SK-N-SH (cell line): ENCODE results near the gene ZPR1. TPM values are rescaled to one million over a fixed set of nuclear protein-coding genes. Genes with fewer than 3 reads are reported as not detected.

ENCODE experiments used
- CTCF ChIA-PET: fragments of 300-600, 350-600 bp; formaldehyde crosslinking; extraction: SDS; loops from one replicate; lab custom pipeline; 2021; lab: Yijun Ruan, JAX
- POLR2A ChIA-PET: fragments of 350-600 bp; sonication (Branson Sonifier 250); formaldehyde crosslinking; extraction: SDS; loops from one replicate; lab custom pipeline; 2020; ENCODE audit warnings: antibody characterized with exemption, inconsistent platforms; lab: Yijun Ruan, JAX
- DNase-seq: peaks from one replicate; pipeline ENCODE4 v3.0.0; 2012
- H2AFZ ChIP-seq: fragments of 200-600 bp; sonication (generic); 2 replicates; pipeline ENCODE4 v1.8.1; 2016; ENCODE audit warnings: antibody characterized with exemption, mild to moderate bottlenecking, low read depth
- H3F3A ChIP-seq: fragments of 200-600 bp; sonication (generic); replicated peaks from 2 replicates; pipeline ENCODE3; 2016; ENCODE audit warnings: antibody characterized with exemption, mild to moderate bottlenecking; ENCODE audit not compliant: insufficient read depth
- H3K27ac ChIP-seq, 2 experiments: fragments of 200-500 bp in 1 of 2; fragments of 200-600 bp in 1 of 2; sonication (Bioruptor generic) in 1 of 2; sonication (generic), shearing (Covaris generic) in 1 of 2; 2 replicates each; pipeline versions ENCODE4 v1.5.1 to v1.6.1; 2014 to 2016; ENCODE audit warnings: low read depth in 2 of 2, inconsistent platforms in 1 of 2, low read length in 1 of 2, mild to moderate bottlenecking in 1 of 2, mixed read lengths in 1 of 2
- H3K27me3 ChIP-seq: fragments of 200-600 bp; sonication (generic), shearing (Covaris generic); 2 replicates; pipeline ENCODE4 v1.6.1; 2016; ENCODE audit warnings: mixed run types; ENCODE audit not compliant: insufficient read depth
- H3K36me3 ChIP-seq, 2 experiments: fragments of 200-500 bp in 1 of 2; fragments of 200-600 bp in 1 of 2; sonication (Bioruptor generic) in 1 of 2; sonication (generic) in 1 of 2; replicated peaks in 1 of 2; 2 replicates each; pipeline versions ENCODE3 to v1.5.1; 2014 to 2016; ENCODE audit warnings: low read length in 1 of 2, mild to moderate bottlenecking in 1 of 2; ENCODE audit not compliant: insufficient read depth in 2 of 2, control insufficient read depth in 1 of 2
- H3K4me1 ChIP-seq, 2 experiments: fragments of 200-500 bp in 1 of 2; fragments of 200-600 bp in 1 of 2; sonication (Bioruptor generic) in 1 of 2; sonication (generic), shearing (Covaris generic) in 1 of 2; 2 replicates each; pipeline versions ENCODE4 v1.5.1 to v1.6.1; 2014 to 2016; ENCODE audit warnings: low read depth in 1 of 2, low read length in 1 of 2, mixed run types in 1 of 2; ENCODE audit not compliant: insufficient read depth in 2 of 2, control insufficient read depth in 1 of 2
- H3K4me2 ChIP-seq: fragments of 200-600 bp; sonication (generic), shearing (Covaris generic); 2 replicates; pipeline ENCODE4 v1.6.1; 2017; ENCODE audit warnings: mixed run types
- H3K4me3 ChIP-seq, 2 experiments: fragments of 200-500 bp in 1 of 2; fragments of 200-600 bp in 1 of 2; sonication (Bioruptor generic) in 1 of 2; sonication (generic), shearing (Covaris generic) in 1 of 2; 2 replicates each; pipeline versions ENCODE4 v1.5.1 to v1.8.1; 2014 to 2016; ENCODE audit warnings: low read depth in 2 of 2, inconsistent platforms in 1 of 2, low read length in 1 of 2, mild to moderate bottlenecking in 1 of 2, mixed read lengths in 1 of 2, moderate library complexity in 1 of 2
- H3K79me2 ChIP-seq: fragments of 200-600 bp; sonication (generic); 2 replicates; pipeline ENCODE4 v1.8.1; 2017; ENCODE audit warnings: mild to moderate bottlenecking; ENCODE audit not compliant: insufficient read depth
- H3K9ac ChIP-seq: fragments of 200-600 bp; sonication (generic); 2 replicates; pipeline ENCODE4 v1.6.1; 2017; ENCODE audit warnings: mixed run types
- H3K9me2 ChIP-seq: fragments of 200-600 bp; sonication (generic); 2 replicates; pipeline ENCODE4 v1.6.1; 2017; ENCODE audit warnings: mixed run types
- H3K9me3 ChIP-seq: fragments of 200-600 bp; sonication (generic); 2 replicates; pipeline ENCODE4 v1.6.1; 2017; ENCODE audit warnings: mixed run types, mild to moderate bottlenecking, moderate library complexity
- H4K20me1 ChIP-seq: fragments of 200-600 bp; sonication (generic); 2 replicates; pipeline ENCODE4 v1.6.1; 2017; ENCODE audit warnings: mild to moderate bottlenecking, mixed run types; ENCODE audit not compliant: insufficient read depth
- EP300 ChIP-seq, 2 experiments: IDR thresholded peaks; 2 replicates each; pipeline versions ENCODE4 v1.4.0 to v1.6.1; 2012; ENCODE audit warnings: borderline replicate concordance in 1 of 2, low read depth in 1 of 2, low read length in 1 of 2
- FOSL2 ChIP-seq: IDR thresholded peaks from 2 replicates; pipeline ENCODE4 v1.4.0; 2012; ENCODE audit warnings: low read depth, mild to moderate bottlenecking, moderate library complexity, borderline replicate concordance
- FOXJ3 ChIP-seq: sonication (generic); formaldehyde crosslinking; IDR thresholded peaks from 2 replicates; pipeline ENCODE4 v1.5.1; 2020; ENCODE audit warnings: mild to moderate bottlenecking, missing genetic modification reagents
- FOXM1 ChIP-seq: IDR thresholded peaks from 2 replicates; pipeline ENCODE4 v1.4.0; 2012; ENCODE audit warnings: low read depth, mild to moderate bottlenecking
- GABPA ChIP-seq: IDR thresholded peaks from 2 replicates; pipeline ENCODE4 v1.4.0; 2012; ENCODE audit warnings: low read depth, mild to moderate bottlenecking
- GATA2 ChIP-seq: sonication (generic); formaldehyde crosslinking; IDR thresholded peaks from 2 replicates; pipeline ENCODE4 v1.5.0; 2020; ENCODE audit warnings: mild to moderate bottlenecking, missing genetic modification reagents
- MAX ChIP-seq: IDR thresholded peaks from 2 replicates; pipeline ENCODE4 v1.4.0; 2012; ENCODE audit warnings: low read depth
- MEF2A ChIP-seq: IDR thresholded peaks from 2 replicates; pipeline ENCODE4 v1.4.0; 2012; ENCODE audit warnings: low read depth, borderline replicate concordance
- MXI1 ChIP-seq: IDR thresholded peaks from 2 replicates; pipeline ENCODE4 v1.6.1; 2012; ENCODE audit warnings: mild to moderate bottlenecking, low read depth, low read length, improper control_type of control experiment
- NFIC ChIP-seq: IDR thresholded peaks from 2 replicates; pipeline ENCODE4 v1.4.0; 2012; ENCODE audit warnings: borderline replicate concordance
- REST ChIP-seq: IDR thresholded peaks from 2 replicates; pipeline ENCODE4 v1.6.1; 2012; ENCODE audit warnings: mild to moderate bottlenecking, low read depth, low read length, moderate library complexity
- RXRA ChIP-seq: IDR thresholded peaks from 2 replicates; pipeline ENCODE4 v1.4.0; 2012; ENCODE audit warnings: low read depth, mild to moderate bottlenecking, borderline replicate concordance
- SIN3A ChIP-seq: IDR thresholded peaks from 2 replicates; pipeline ENCODE4 v1.6.1; 2012; ENCODE audit warnings: low read depth, mild to moderate bottlenecking, low read length, moderate library complexity, borderline replicate concordance
- TAF1 ChIP-seq: IDR thresholded peaks from 2 replicates; pipeline ENCODE4 v1.6.1; 2012; ENCODE audit warnings: low read depth, mild to moderate bottlenecking, low read length, moderate library complexity, borderline replicate concordance
- TCF12 ChIP-seq: IDR thresholded peaks from 2 replicates; pipeline ENCODE4 v1.4.0; 2012
- YY1 ChIP-seq: IDR thresholded peaks from 2 replicates; pipeline ENCODE4 v1.4.0; 2012; ENCODE audit warnings: low read depth, mild to moderate bottlenecking
- ZBTB33 ChIP-seq: IDR thresholded peaks from 2 replicates; pipeline ENCODE4 v1.4.0; 2012; ENCODE audit warnings: low read depth, borderline replicate concordance
- WGBS: methylation state at CpG from one replicate; pipeline ENCODE4 v1.1.6; 2017; ENCODE audit warnings: low lambda C conversion rate; 5-methylcytosine and 5-hydroxymethylcytosine counted together
- polyA plus RNA-seq, 3 experiments: library from polyadenylated mRNA; depleted of rRNA; stranded (reverse); fragments of >200 nt; gene quantifications; 2 replicates each; pipeline ENCODE4 v1.2.3, GENCODE V29; 2012

Gene ZPR1
- polyA plus RNA-seq, 1 of the 3 experiments (the other 2 are of a cell fraction): 52.4 TPM

GRCh38 chr11:116825854-116826750, 38.3 kb upstream of the ZPR1 start:
- no peak overlapping the region for H3K4me2 ChIP-seq
- no peak overlapping the region for H3K27ac ChIP-seq
- DNase-seq: no peak
- H3K36me3 ChIP-seq: no peaks in the 10 kb centered on the region
- no peaks in the 10 kb centered on the region for H3K79me2 ChIP-seq
- H3K9me2 ChIP-seq: no peaks in the 10 kb centered on the region
- no peaks in the 10 kb centered on the region for H3K27me3 ChIP-seq
- 73% methylated on average over 13 of the region's 22 CpGs for WGBS
- H3K9ac ChIP-seq: no peak overlapping the region
- no peak for TF ChIP-seq TCF12
- no peak for TF ChIP-seq EP300 (IDR thresholded peaks at IDR 0.05; ENCODE audit: borderline replicate concordance in 1 of 2, low read depth in 1 of 2, low read length in 1 of 2)
- no peak for TF ChIP-seq GATA2 (CRISPR knock-in tag)
- no peak for TF ChIP-seq SIN3A
- no peak for TF ChIP-seq FOXM1
- no peak for TF ChIP-seq GABPA
- no peak for TF ChIP-seq ZBTB33
- TF ChIP-seq REST: no peak
- TF ChIP-seq NFIC: no peak
- no peak for TF ChIP-seq MAX
- no peak for TF ChIP-seq YY1
- TF ChIP-seq RXRA: no peak
- TF ChIP-seq FOSL2: no peak
- no peak for TF ChIP-seq TAF1
- TF ChIP-seq MXI1: no peak
- no peak for TF ChIP-seq MEF2A
- no peak for TF ChIP-seq FOXJ3
- TF ChIP-seq, all 33 proteins: peak for 0
- no peak overlapping the region for H2AFZ ChIP-seq
- no peaks in the 10 kb centered on the region for H3F3A ChIP-seq
- H4K20me1 ChIP-seq: no peaks in the 10 kb centered on the region
- ChIA-PET CTCF (interaction anchor here (1.2 to 1.4 kb wide), 2 partner anchors 35 to 280 kb away, joined by 4 to 5 read pairs; partner anchors contain the start of gene APOA5), POLR2A (no interaction called here)
- H3K4me1 ChIP-seq: peaks cover 0 to 30% of the 10 kb centered on the region in 2 experiments; a peak in 1 of 4 replicates
- no peak overlapping the region for H3K4me3 ChIP-seq
- no peaks in the 10 kb centered on the region for H3K9me3 ChIP-seq
